Fibroblast of lung (primary cell): ENCODE measurements around the gene WDFY2. TPM values are rescaled to one million over a fixed set of nuclear protein-coding genes. Genes with fewer than 3 reads are reported as not detected.

Experiments
- DNase-seq, 2 donors: peaks; one replicate each; pipeline versions ENCODE4 v3.0.0 to v3.0.0-alpha.2; 2010; ENCODE audit warnings: low read depth in 2 of 2
- H2AFZ ChIP-seq: 2 replicates; pipeline ENCODE4 v1.5.1; 2012; ENCODE audit warnings: low read length, control low read depth, inconsistent platforms
- H3K27ac ChIP-seq: 2 replicates; pipeline ENCODE4 v1.5.1; 2011; ENCODE audit warnings: low read length, control low read depth; ENCODE audit not compliant: insufficient read depth
- H3K27me3 ChIP-seq: 2 replicates; pipeline ENCODE4 v1.5.1; 2011; ENCODE audit warnings: mild to moderate bottlenecking, low read length; ENCODE audit not compliant: control insufficient read depth, insufficient read depth
- H3K36me3 ChIP-seq: 2 replicates; pipeline ENCODE4 v1.5.1; 2011; ENCODE audit warnings: low read length; ENCODE audit not compliant: control insufficient read depth, insufficient read depth
- H3K4me1 ChIP-seq: 2 replicates; pipeline ENCODE4 v1.5.1; 2011; ENCODE audit warnings: low read length; ENCODE audit not compliant: control insufficient read depth, insufficient read depth; ENCODE audit errors: extremely low read depth
- H3K4me2 ChIP-seq: 2 replicates; pipeline ENCODE4 v1.5.1; 2011; ENCODE audit warnings: low read length, control low read depth; ENCODE audit not compliant: insufficient read depth; ENCODE audit errors: extremely low read depth
- H3K4me3 ChIP-seq, 4 experiments: fragments of 200-600 bp in 1 of 4; sonication (generic) in 1 of 4; replicated peaks in 1 of 4; 2 replicates each; pipeline ENCODE4 v1.5.1; 2011 to 2016; ENCODE audit warnings: low read length in 4 of 4, low read depth in 3 of 4, mild to moderate bottlenecking in 3 of 4, control low read depth in 2 of 4, inconsistent platforms in 1 of 4, mixed read lengths in 1 of 4; ENCODE audit not compliant: insufficient read depth in 1 of 4; ENCODE audit errors: control extremely low read depth in 1 of 4
- H3K79me2 ChIP-seq: 2 replicates; pipeline ENCODE4 v1.5.1; 2012; ENCODE audit warnings: mild to moderate bottlenecking, low read length, inconsistent platforms; ENCODE audit not compliant: control insufficient read depth, insufficient read depth
- H3K9ac ChIP-seq: 2 replicates; pipeline ENCODE4 v1.5.1; 2011; ENCODE audit warnings: mild to moderate bottlenecking, low read length, control low read depth; ENCODE audit not compliant: insufficient read depth
- H3K9me3 ChIP-seq: 2 replicates; pipeline ENCODE4 v1.5.1; 2012; ENCODE audit warnings: low read depth, low read length; ENCODE audit not compliant: control insufficient read depth, insufficient read depth
- H4K20me1 ChIP-seq: 2 replicates; pipeline ENCODE4 v1.5.1; 2011; ENCODE audit warnings: low read length; ENCODE audit not compliant: control insufficient read depth, insufficient read depth; ENCODE audit errors: extremely low read depth
- EZH2 ChIP-seq: IDR thresholded peaks from 2 replicates; pipeline ENCODE4 v1.5.1; 2012; ENCODE audit warnings: low read length, control low read depth, mild to moderate bottlenecking; ENCODE audit errors: missing control alignments
- polyA plus RNA-seq, 2 donors: library from polyadenylated mRNA; depleted of rRNA in 1 of 2; stranded (reverse) in 1 of 2; unstranded in 1 of 2; fragments of >200 nt; gene quantifications; 2 replicates each; pipeline ENCODE4 v1.2.1, GENCODE V29; 2011 to 2012; ENCODE audit warnings: missing spikeins in 1 of 2
- total RNA-seq: library from RNA; depleted of rRNA; stranded (reverse); fragments of >200 nt; gene quantifications from 2 replicates; pipeline ENCODE4 v1.2.1, GENCODE V29; 2014
- TF ChIP-seq, protein P1 (sequence below), 2 donors: IDR thresholded peaks in 1 of 2; conservative IDR thresholded peaks in 1 of 2; 1 replicate in 1 of 2; 2 replicates in 1 of 2; pipeline ENCODE4 v1.5.1; 2011 to 2012; ENCODE audit warnings: low read length in 2 of 2, control low read depth in 1 of 2, inconsistent platforms in 1 of 2, low read depth in 1 of 2, mild to moderate bottlenecking in 1 of 2

The WDFY2 gene
- total and polyA plus RNA-seq, 2 donors (not counting 1 experiment from before 2014, with no cell fraction given) = 4.9 to 9.2 TPM

- no peaks in the 10 kb centered on the region for H4K20me1 ChIP-seq
- H3K79me2 ChIP-seq = no peaks in the 10 kb centered on the region
- H3K27me3 ChIP-seq = no peaks in the 10 kb centered on the region
- H3K4me1 ChIP-seq = peaks cover 27% of the 10 kb centered on the region
- TF ChIP-seq, protein P1, sequence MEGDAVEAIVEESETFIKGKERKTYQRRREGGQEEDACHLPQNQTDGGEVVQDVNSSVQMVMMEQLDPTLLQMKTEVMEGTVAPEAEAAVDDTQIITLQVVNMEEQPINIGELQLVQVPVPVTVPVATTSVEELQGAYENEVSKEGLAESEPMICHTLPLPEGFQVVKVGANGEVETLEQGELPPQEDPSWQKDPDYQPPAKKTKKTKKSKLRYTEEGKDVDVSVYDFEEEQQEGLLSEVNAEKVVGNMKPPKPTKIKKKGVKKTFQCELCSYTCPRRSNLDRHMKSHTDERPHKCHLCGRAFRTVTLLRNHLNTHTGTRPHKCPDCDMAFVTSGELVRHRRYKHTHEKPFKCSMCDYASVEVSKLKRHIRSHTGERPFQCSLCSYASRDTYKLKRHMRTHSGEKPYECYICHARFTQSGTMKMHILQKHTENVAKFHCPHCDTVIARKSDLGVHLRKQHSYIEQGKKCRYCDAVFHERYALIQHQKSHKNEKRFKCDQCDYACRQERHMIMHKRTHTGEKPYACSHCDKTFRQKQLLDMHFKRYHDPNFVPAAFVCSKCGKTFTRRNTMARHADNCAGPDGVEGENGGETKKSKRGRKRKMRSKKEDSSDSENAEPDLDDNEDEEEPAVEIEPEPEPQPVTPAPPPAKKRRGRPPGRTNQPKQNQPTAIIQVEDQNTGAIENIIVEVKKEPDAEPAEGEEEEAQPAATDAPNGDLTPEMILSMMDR (conservative IDR thresholded peaks at IDR 0.05 in 1 of 2, IDR thresholded peaks at IDR 0.05 in 1 of 2; ENCODE audit: low read depth in 1 of 2, low read length in 2 of 2) = no peak
- TF ChIP-seq EZH2 = no peak
- H3K9ac ChIP-seq = no peak overlapping the region
- H3K4me2 ChIP-seq = no peak overlapping the region
- H2AFZ ChIP-seq = no peak overlapping the region
- H3K9me3 ChIP-seq = no peaks in the 10 kb centered on the region
- H3K36me3 ChIP-seq = peaks cover 2% of the 10 kb centered on the region
- H3K4me3 ChIP-seq = no peak overlapping the region
- H3K27ac ChIP-seq = peak overlapping the region; percentile 90
- DNase-seq = no peak
Observed at GRCh38 chr13:51730927-51731326, 146.7 kb downstream of the WDFY2 start.

DNA sequence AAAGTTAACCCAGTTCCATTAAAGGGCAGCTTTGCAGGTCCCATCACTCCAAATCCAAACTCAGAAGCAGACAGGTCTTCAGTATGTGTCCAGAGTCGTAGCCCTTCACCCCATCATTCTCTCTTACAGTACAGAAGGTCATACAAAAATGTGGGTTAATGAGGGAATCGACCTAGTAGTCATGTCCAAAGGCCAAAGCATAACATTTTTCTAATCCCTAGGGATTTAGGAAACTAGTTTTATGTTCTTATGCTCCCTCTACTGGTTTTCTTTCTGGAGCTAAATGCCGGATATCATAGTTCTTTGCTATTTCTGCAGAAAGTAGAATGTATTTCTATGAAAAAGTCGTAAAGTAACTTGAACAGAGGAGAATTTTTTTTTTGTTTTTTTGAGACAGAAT is 147.5 kb downstream of the WDFY2 start:
- no peak overlapping the region for H3K27ac ChIP-seq
- no peaks in the 10 kb centered on the region for H4K20me1 ChIP-seq
- DNase-seq = peak; percentile 31 to 83
- no peaks in the 10 kb centered on the region for H3K27me3 ChIP-seq
- H3K79me2 ChIP-seq = no peaks in the 10 kb centered on the region
- no peak overlapping the region for H2AFZ ChIP-seq
- peaks cover 2% of the 10 kb centered on the region for H3K36me3 ChIP-seq
- H3K9ac ChIP-seq = no peak overlapping the region
- H3K4me3 ChIP-seq = no peak overlapping the region
- H3K9me3 ChIP-seq = no peaks in the 10 kb centered on the region
- H3K4me1 ChIP-seq = peaks cover 24% of the 10 kb centered on the region
- TF ChIP-seq EZH2 = no peak
- TF ChIP-seq, protein P1 (conservative IDR thresholded peaks at IDR 0.05 in 1 of 2, IDR thresholded peaks at IDR 0.05 in 1 of 2; ENCODE audit: low read depth in 1 of 2, low read length in 2 of 2) = peak; percentile 39 to 61
- H3K4me2 ChIP-seq = no peak overlapping the region

DNA sequence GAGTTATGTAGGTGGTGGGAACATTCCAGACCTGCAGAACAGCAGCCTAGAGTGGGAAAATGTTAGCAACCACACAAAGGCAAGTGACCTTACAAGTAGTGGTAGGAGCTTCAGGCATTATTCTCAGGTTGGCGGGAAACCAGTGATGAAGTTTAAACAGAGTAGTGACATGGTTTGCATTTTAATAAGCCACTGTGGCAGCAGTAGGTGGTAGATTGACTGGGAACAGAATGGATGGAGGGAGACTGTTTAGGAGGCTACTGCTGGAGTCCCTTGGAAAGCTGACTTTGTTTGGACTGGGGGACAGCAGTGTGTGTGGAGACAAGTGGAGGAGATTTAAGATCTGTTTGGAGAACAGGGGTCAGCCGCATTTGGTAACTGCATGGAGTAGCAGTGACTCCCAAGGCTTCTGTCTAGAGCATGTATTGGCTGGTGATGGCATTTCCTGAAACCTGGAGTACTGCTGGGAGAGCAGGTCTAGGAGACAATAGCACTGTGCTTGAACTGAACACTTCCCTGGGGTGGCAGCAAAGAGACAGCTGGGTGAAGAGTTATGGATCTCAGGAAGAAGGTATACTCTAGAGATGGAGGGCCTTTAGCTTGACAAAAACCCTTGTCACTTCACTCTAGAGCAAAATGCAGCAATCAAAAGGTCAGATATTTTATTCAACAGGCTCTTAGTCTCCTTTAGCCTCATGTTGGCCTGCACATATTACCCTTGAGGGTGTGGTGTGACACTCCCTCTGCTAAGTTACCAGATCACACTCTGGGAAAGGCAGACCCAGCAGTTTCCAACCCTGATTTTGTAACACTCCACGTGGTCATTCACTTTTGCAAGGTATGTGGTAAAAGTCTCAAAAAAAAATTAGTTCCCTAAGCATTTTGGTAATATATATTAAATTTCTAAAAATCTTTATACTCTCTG is 149.4 kb downstream of the WDFY2 start:
- Histone ChIP-seq H4K20me1 (no peaks in the 10 kb centered on the region), H2AFZ (no peak overlapping the region), H3K4me2 (no peak overlapping the region), H3K27ac (no peak overlapping the region), H3K27me3 (no peaks in the 10 kb centered on the region), H3K9ac (no peak overlapping the region), H3K4me1 (peaks cover 24% of the 10 kb centered on the region), H3K9me3 (no peaks in the 10 kb centered on the region), H3K36me3 (no peaks in the 10 kb centered on the region), H3K4me3 (no peak overlapping the region), H3K79me2 (no peaks in the 10 kb centered on the region)
- no peak for DNase-seq
- TF ChIP-seq, protein P1 (conservative IDR thresholded peaks at IDR 0.05 in 1 of 2, IDR thresholded peaks at IDR 0.05 in 1 of 2; ENCODE audit: low read depth in 1 of 2, low read length in 2 of 2) = no peak
- TF ChIP-seq EZH2 = no peak
